ENCODE results near the gene KRT74.

KRT74 gene

GRCh38 chr12:52552681-52553195 is 20.9 kb downstream of the KRT74 start, which contains the start of gene KRT71:
Gene KRT71, minus strand, starts transcription at chr12:52553145. Its CDS starts 68 bp downstream, at chr12:52553077.
- no peak for TF ChIP-seq CTCF (IDR thresholded peaks at IDR 0.05; ENCODE audit: poor library complexity, severe bottlenecking)
- no peaks in the 10 kb centered on the region for H3K27me3 ChIP-seq (ENCODE audit: insufficient read depth, poor library complexity, severe bottlenecking)

GRCh38 chr12:52552055-52552454 is 21.6 kb downstream of the KRT74 start:
- Histone ChIP-seq H3K4me3 (ENCODE audit: severe bottlenecking) (no peak overlapping the region), H3K9me3 (ENCODE audit: severe bottlenecking) (no peaks in the 10 kb centered on the region), H3K27me3 (ENCODE audit: insufficient read depth, poor library complexity, severe bottlenecking) (no peaks in the 10 kb centered on the region), H3K36me3 (ENCODE audit: low read depth) (no peaks in the 10 kb centered on the region), H3K27ac (ENCODE audit: poor library complexity, severe bottlenecking) (no peak overlapping the region), H3K4me1 (ENCODE audit: insufficient read depth, poor library complexity, severe bottlenecking) (no peaks in the 10 kb centered on the region)
- TF ChIP-seq CTCF (IDR thresholded peaks at IDR 0.05; ENCODE audit: poor library complexity, severe bottlenecking) = no peak
- DNase-seq (ENCODE audit: low spot score) = no peak
- ATAC-seq (ENCODE audit: low read depth) = no peak

More at GRCh38 chr12:52552681-52553195, 20.9 kb downstream of the KRT74 start, which contains the start of gene KRT71:
- Histone ChIP-seq H3K27ac (ENCODE audit: poor library complexity, severe bottlenecking) (no peak within 1 kb of the TSS), H3K9me3 (ENCODE audit: severe bottlenecking) (no peaks in the 10 kb centered on the region), H3K4me3 (ENCODE audit: severe bottlenecking) (no peak within 1 kb of the TSS), H3K4me1 (ENCODE audit: insufficient read depth, poor library complexity, severe bottlenecking) (no peaks in the 10 kb centered on the region), H3K36me3 (ENCODE audit: low read depth) (no peaks in the 10 kb centered on the region)
- no peak for DNase-seq (ENCODE audit: low spot score)
- no peak for ATAC-seq (ENCODE audit: low read depth)

GRCh38 chr12:52551216-52551865 is 22.3 kb downstream of the KRT74 start:
- H3K9me3 ChIP-seq (ENCODE audit: severe bottlenecking) = no peaks in the 10 kb centered on the region
- H3K4me3 ChIP-seq (ENCODE audit: severe bottlenecking) = no peak overlapping the region
- TF ChIP-seq CTCF (IDR thresholded peaks at IDR 0.05; ENCODE audit: poor library complexity, severe bottlenecking) = no peak
- H3K4me1 ChIP-seq (ENCODE audit: insufficient read depth, poor library complexity, severe bottlenecking) = no peaks in the 10 kb centered on the region
- H3K36me3 ChIP-seq (ENCODE audit: low read depth) = no peaks in the 10 kb centered on the region
- H3K27ac ChIP-seq (ENCODE audit: poor library complexity, severe bottlenecking) = no peak overlapping the region
- no peak for ATAC-seq (ENCODE audit: low read depth)
- DNase-seq (ENCODE audit: low spot score) = no peak
- H3K27me3 ChIP-seq (ENCODE audit: insufficient read depth, poor library complexity, severe bottlenecking) = no peaks in the 10 kb centered on the region

- no peak for DNase-seq (ENCODE audit: low spot score)
- Histone ChIP-seq H3K4me1 (ENCODE audit: insufficient read depth, poor library complexity, severe bottlenecking) (no peaks in the 10 kb centered on the region), H3K36me3 (ENCODE audit: low read depth) (no peaks in the 10 kb centered on the region), H3K4me3 (ENCODE audit: severe bottlenecking) (no peak overlapping the region), H3K27me3 (ENCODE audit: insufficient read depth, poor library complexity, severe bottlenecking) (no peaks in the 10 kb centered on the region), H3K27ac (ENCODE audit: poor library complexity, severe bottlenecking) (no peak overlapping the region), H3K9me3 (ENCODE audit: severe bottlenecking) (no peaks in the 10 kb centered on the region)
- no peak for ATAC-seq (ENCODE audit: low read depth)
- TF ChIP-seq CTCF (IDR thresholded peaks at IDR 0.05; ENCODE audit: poor library complexity, severe bottlenecking) = no peak
Observed at GRCh38 chr12:52546126-52546525, 27.5 kb downstream of the KRT74 start.

All from RWPE2 (cell line).